ENCODE measurements around the gene PLA2G2E. TPM values are rescaled to one million over a fixed set of nuclear protein-coding genes. Genes with fewer than 3 reads are reported as not detected.
"Not testable (repeated sequence)": the region's sequence is repeated elsewhere in the genome, so short reads cannot be mapped to it uniquely, and the experiment has no call there.

PLA2G2E gene
- total RNA-seq, 1 experiment from 2014 or later, result not detected

GRCh38 chr1:19907456-19907855 is 16.0 kb downstream of the PLA2G2E start:
- Histone ChIP-seq H3K36me3 (peaks cover 56% of the 10 kb centered on the region), H3K9me3 (no peaks in the 10 kb centered on the region), H3K27me3 (no peaks in the 10 kb centered on the region), H3K4me3 (no peak overlapping the region)
- DNase-seq, result no peak

- H3K27me3 ChIP-seq, result no peaks in the 10 kb centered on the region
- no peak overlapping the region for H3K4me3 ChIP-seq
- no peaks in the 10 kb centered on the region for H3K9me3 ChIP-seq
- DNase-seq, result no peak
- peaks cover 67% of the 10 kb centered on the region for H3K36me3 ChIP-seq
These were observed 19.8 kb downstream of the PLA2G2E start for GRCh38 chr1:19903621-19904020.

- Histone ChIP-seq H3K27me3 (no peaks in the 10 kb centered on the region), H3K9me3 (no peaks in the 10 kb centered on the region), H3K36me3 (peaks cover 60% of the 10 kb centered on the region), H3K4me3 (no peak overlapping the region)
- DNase-seq, result no peak
These were observed 21.8 kb downstream of the PLA2G2E start for GRCh38 chr1:19901653-19902052.

GRCh38 chr1:19894218-19894617 is 29.2 kb downstream of the PLA2G2E start:
- peaks cover 74% of the 10 kb centered on the region for H3K36me3 ChIP-seq
- no peaks in the 10 kb centered on the region for H3K9me3 ChIP-seq
- no peak for DNase-seq
- H3K4me3 ChIP-seq, result no peak overlapping the region
- no peaks in the 10 kb centered on the region for H3K27me3 ChIP-seq

GRCh38 chr1:19893687-19894086 is 29.7 kb downstream of the PLA2G2E start:
- Histone ChIP-seq H3K4me3 (no peak overlapping the region), H3K27me3 (no peaks in the 10 kb centered on the region), H3K9me3 (no peaks in the 10 kb centered on the region), H3K36me3 (peaks cover 69% of the 10 kb centered on the region)
- DNase-seq, result no peak

GRCh38 chr1:19892628-19893168 is 30.7 kb downstream of the PLA2G2E start:
- H3K4me3 ChIP-seq, result no peak overlapping the region
- no peak for DNase-seq
- no peaks in the 10 kb centered on the region for H3K9me3 ChIP-seq
- peaks cover 67% of the 10 kb centered on the region for H3K36me3 ChIP-seq
- H3K27me3 ChIP-seq, result no peaks in the 10 kb centered on the region

- no peak overlapping the region for H3K4me3 ChIP-seq
- peaks cover 65% of the 10 kb centered on the region for H3K36me3 ChIP-seq
- no peak for DNase-seq
- H3K27me3 ChIP-seq, result no peaks in the 10 kb centered on the region
- no peaks in the 10 kb centered on the region for H3K9me3 ChIP-seq
These were observed 31.3 kb downstream of the PLA2G2E start for GRCh38 chr1:19892129-19892528.

GRCh38 chr1:19889656-19890055 is 33.8 kb downstream of the PLA2G2E start:
- H3K36me3 ChIP-seq, result peaks cover 66% of the 10 kb centered on the region

GRCh38 chr1:19888112-19888511 is 35.3 kb downstream of the PLA2G2E start:
- DNase-seq, result no peak
- Histone ChIP-seq H3K36me3 (peaks cover 54% of the 10 kb centered on the region), H3K9me3 (no peaks in the 10 kb centered on the region), H3K27me3 (no peaks in the 10 kb centered on the region), H3K4me3 (no peak overlapping the region)

More at GRCh38 chr1:19889656-19890055, 33.8 kb downstream of the PLA2G2E start:
- DNase-seq, result no peak
- H3K9me3 ChIP-seq, result no peaks in the 10 kb centered on the region
- no peaks in the 10 kb centered on the region for H3K27me3 ChIP-seq
- no peak overlapping the region for H3K4me3 ChIP-seq

- no peak for DNase-seq
- no peaks in the 10 kb centered on the region for H3K9me3 ChIP-seq
- peaks cover 31% of the 10 kb centered on the region for H3K36me3 ChIP-seq
- H3K27me3 ChIP-seq, result no peaks in the 10 kb centered on the region
- H3K4me3 ChIP-seq, result no peak overlapping the region
These were observed 37.6 kb downstream of the PLA2G2E start for GRCh38 chr1:19885821-19886220.

GRCh38 chr1:19884312-19884711 is 39.1 kb downstream of the PLA2G2E start:
- Histone ChIP-seq H3K36me3 (peaks cover 22% of the 10 kb centered on the region), H3K4me3 (peak overlapping the region; percentile 82), H3K27me3 (no peaks in the 10 kb centered on the region), H3K9me3 (no peaks in the 10 kb centered on the region)
- no peak for DNase-seq

GRCh38 chr1:19882111-19883071 is 41.0 kb downstream of the PLA2G2E start, which contains the start of gene OTUD3:
TSS of gene OTUD3 (plus strand) at chr1:19882395. CDS start at chr1:19882514, 119 bp downstream.
- Histone ChIP-seq H3K4me3 (peak within 1 kb of the TSS; percentile 82), H3K9me3 (no peaks in the 10 kb centered on the region), H3K27me3 (no peaks in the 10 kb centered on the region), H3K36me3 (peaks cover 18% of the 10 kb centered on the region)
- peak; percentile 93 for DNase-seq

GRCh38 chr1:19880841-19881240 is 42.6 kb downstream of the PLA2G2E start:
- not testable (repeated sequence) for H3K27me3 ChIP-seq, DNase-seq, H3K9me3 ChIP-seq, H3K4me3 ChIP-seq, H3K36me3 ChIP-seq

GRCh38 chr1:19879661-19880060 is 43.8 kb downstream of the PLA2G2E start:
- Histone ChIP-seq H3K4me3 (no peak overlapping the region), H3K36me3 (peaks cover 3% of the 10 kb centered on the region), H3K27me3 (no peaks in the 10 kb centered on the region), H3K9me3 (no peaks in the 10 kb centered on the region)
- DNase-seq, result no peak

- Histone ChIP-seq H3K9me3 (no peaks in the 10 kb centered on the region), H3K4me3 (no peak overlapping the region), H3K36me3 (peaks cover 3% of the 10 kb centered on the region; the same call in 1 of the 2 replicates)
These were observed 44.2 kb downstream of the PLA2G2E start for GRCh38 chr1:19879227-19879626.

GRCh38 chr1:19878637-19878985 is 44.8 kb downstream of the PLA2G2E start:
- no peak for DNase-seq
- Histone ChIP-seq H3K4me3 (no peak overlapping the region), H3K36me3 (no peaks in the 10 kb centered on the region), H3K27me3 (no peaks in the 10 kb centered on the region), H3K9me3 (no peaks in the 10 kb centered on the region)

More at GRCh38 chr1:19879227-19879626, 44.2 kb downstream of the PLA2G2E start:
- no peak for DNase-seq
- no peaks in the 10 kb centered on the region for H3K27me3 ChIP-seq

GRCh38 chr1:19877821-19878636 is 45.4 kb downstream of the PLA2G2E start:
- DNase-seq, result no peak
- H3K9me3 ChIP-seq, result no peaks in the 10 kb centered on the region
- H3K4me3 ChIP-seq, result no peak overlapping the region

More at GRCh38 chr1:19877821-19878636, 45.4 kb downstream of the PLA2G2E start:
- Histone ChIP-seq H3K36me3 (no peaks in the 10 kb centered on the region), H3K27me3 (no peaks in the 10 kb centered on the region)
